Measurements from ENCODE around the gene DAAM1.

Gene DAAM1

DNA sequence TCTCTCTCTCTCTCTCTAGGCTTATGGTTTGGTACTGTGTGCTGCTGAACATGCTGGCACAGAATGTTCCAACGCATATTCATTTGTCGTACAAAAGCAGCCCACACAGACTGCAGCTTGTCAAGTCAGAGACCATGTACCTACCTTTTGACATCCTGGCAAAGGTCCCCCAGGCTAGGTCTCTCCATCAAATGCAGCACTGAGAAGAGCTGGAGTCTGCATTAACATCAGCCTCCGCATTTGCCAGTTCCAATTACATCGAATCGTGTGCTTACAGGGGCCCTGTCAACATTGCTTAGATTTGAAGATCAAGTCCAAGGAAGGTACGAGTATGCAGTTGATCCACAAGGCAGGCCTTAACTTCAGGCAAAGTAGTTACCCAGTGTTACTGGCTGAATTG is 228.8 kb downstream of the DAAM1 start:
- DNase-seq (ENCODE audit: low read depth in 1 of 2, low spot score in 1 of 2), result no peak

GRCh38 chr14:59419303-59419702 is 230.8 kb downstream of the DAAM1 start:
- DNase-seq (ENCODE audit: low read depth in 1 of 2, low spot score in 1 of 2), result no peak

Measured in activated CD4-positive, alpha-beta T cell treated with anti-CD3 and anti-CD28 coated beads, Interleukin-2, amount 50 U/mL, for 24 hours (primary cell).